GM18951 (cell line): ENCODE measurements around the gene SLAMF7.
A peak's percentile ranks its signal among the peaks of the same experiment; 100 is the strongest.
"Not testable (repeated sequence)": the region's sequence is repeated elsewhere in the genome, so short reads cannot be mapped to it uniquely, and the experiment has no call there.

Source experiments
- POLR2A ChIP-seq: IDR thresholded peaks from 4 replicates; pipeline ENCODE4 v1.6.1; 2011; ENCODE audit warnings: mild to moderate bottlenecking; ENCODE audit not compliant: insufficient read length, insufficient read depth; ENCODE audit errors: extremely low read depth
- in situ Hi-C: fragments of 300-500 bp; cut with MboI; formaldehyde crosslinking; loops from one replicate; pipeline ENCODE4 v1.12.0; 2022; ENCODE audit warnings: low sequenced_read_pairs, mixed read lengths, inconsistent platforms; ENCODE audit not compliant: unreplicated experiment

The SLAMF7 gene

DNA sequence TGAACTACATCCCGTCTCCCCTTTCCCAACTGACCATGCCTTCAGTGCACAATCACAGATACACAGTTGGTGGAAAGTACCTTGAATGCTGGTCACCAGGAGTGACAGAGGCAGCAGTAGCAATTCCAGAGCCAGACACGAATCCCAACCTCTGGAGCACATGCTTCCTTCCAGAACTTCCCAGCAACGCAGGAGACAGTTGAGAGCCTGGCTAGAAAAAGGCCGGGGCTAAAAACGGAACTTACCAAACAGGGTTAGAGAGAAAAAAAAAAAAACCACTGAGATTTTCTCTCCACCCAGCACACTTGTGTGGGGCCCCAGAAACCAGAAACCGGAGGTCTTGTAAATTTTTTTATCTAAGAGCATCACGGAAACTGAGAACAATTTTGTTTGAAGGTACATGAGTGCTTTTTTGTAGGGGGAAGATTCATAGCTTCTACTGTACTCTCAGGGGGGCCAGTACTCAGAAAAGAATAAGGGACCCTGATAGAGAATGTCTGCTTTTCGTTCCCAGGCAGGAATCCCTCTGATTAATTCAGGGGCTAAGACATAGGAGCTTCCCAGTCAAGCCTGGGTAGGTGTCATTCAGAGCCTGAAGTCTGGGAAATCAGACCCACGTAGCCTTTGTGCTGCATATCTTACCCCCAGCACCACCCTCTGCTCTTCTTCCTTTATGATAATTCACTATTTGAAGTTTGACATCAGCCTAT lies 27.3 kb upstream of the SLAMF7 start, which contains the start of gene CD48:
Gene CD48, minus strand, starts transcription at position 221 of the 710 bp plus-strand sequence. Its CDS starts 59 bp downstream, at position 162.
- in situ Hi-C loops, result no loop called here
- peak; percentile 76 for TF ChIP-seq POLR2A

DNA sequence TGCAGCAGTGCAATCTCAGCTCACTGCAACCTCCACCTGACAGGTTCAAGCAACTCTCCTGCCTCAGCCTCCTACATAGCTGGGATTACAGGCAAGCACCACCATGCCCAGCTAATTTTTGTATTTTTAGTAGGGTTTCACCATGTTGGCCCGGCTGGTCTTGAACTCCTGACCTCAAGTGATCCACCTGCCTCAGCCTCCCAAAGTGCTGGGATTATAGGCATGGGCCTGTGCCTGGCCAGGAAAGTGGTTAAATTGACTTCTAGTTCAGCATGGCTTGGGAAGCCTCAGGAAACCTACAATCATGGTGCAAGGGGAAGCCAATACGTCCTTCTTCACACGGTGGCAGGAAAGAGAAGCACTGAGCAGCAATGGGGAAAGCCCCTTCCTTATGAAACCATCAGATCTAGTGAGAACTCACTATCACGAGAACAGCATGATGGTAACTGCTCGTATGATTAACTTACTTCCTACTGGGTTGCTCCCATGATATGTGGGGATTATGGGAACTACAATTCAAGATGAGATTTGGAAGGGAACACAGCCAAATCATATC lies 26.4 kb upstream of the SLAMF7 start:
- in situ Hi-C loops, result not testable (repeated sequence)
- peak; percentile 24 for TF ChIP-seq POLR2A

DNA sequence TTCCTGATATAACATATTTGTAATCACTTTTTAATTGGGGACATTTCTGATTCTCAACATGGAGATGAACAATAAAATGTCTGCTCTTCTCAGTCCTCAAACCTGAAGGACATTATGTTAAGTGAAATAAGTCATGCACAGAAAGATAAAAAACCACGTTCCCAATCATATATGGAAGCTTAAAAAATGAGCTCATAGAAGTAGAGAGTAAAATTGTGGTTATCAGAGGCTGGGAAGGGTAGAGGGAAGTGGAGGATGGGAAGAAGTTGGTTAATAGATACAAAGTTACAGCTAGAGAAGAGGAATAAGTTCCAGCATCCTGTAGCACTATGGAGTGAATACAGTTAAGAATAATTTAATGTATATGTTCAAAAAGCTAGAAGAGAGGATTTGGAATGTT lies 25.9 kb upstream of the SLAMF7 start:
- TF ChIP-seq POLR2A, result no peak
- in situ Hi-C loops, result no loop called here

DNA sequence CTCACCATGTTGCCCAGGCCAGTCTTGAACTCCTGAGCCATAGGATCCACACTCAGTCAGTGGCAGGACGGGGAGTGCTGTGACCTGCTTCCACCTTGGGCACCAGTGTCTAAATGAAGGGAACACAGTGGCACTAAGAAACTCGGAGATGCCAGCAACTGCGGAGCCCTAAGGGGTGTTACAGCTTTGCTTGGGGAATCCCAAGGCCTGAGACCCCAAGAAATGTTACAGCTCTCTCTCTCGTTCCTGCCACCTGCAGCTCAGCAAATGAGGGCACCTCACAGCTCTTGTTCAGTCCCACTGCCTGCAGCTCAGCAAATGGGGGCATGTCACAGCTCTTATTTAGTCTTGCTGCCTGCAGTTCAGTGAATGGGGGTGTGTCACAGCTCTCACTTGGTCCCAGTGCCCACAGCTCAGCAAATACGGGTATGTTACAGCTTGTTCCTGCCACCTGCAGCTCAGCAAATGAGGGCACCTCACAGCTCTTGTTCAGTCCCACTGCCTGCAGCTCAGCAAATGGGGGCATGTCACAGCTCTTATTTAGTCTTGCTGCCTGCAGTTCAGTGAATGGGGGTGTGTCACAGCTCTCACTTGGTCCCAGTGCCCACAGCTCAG lies 24.9 kb upstream of the SLAMF7 start:
- in situ Hi-C loops, result not testable (repeated sequence)

DNA sequence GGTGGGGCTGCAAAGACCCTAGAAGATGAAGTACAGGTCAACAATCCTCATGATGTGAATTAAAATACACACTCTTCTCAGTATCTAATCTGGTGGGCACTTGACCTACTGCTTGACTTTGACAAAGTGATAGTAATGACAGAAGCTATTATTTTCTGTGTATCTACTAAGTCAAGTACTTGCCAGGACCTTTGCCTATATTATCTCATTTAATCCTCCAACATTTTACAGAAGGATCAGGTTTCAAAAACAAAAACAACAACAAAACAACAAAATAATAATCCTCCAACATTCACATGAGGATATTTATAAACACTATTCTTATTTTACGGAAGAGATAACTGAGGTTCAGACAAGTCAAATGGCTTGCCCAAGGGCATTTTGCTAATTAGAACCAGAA lies 23.0 kb upstream of the SLAMF7 start:
- in situ Hi-C loops, result no loop called here
- no peak for TF ChIP-seq POLR2A

DNA sequence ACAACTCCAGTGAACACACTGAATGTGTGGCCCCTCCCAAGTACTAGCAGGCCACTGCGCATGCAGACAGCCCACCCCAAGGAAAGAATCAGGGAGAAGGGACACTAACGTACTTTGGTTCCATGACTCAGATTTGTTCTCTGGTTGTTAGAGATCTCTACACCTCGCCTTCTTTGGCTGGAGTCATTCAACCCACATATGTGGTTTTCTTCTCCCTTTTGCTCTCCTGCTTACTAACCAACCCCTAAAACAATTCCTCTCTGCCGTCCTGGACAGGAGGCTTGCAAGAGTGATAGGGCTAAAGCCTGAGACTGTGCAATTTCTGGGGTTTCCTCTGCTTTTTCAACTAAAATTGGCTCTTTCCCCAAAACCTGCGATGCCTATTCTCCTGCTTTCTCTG lies 21.7 kb upstream of the SLAMF7 start:
- no peak for TF ChIP-seq POLR2A
- in situ Hi-C loops, result no loop called here

DNA sequence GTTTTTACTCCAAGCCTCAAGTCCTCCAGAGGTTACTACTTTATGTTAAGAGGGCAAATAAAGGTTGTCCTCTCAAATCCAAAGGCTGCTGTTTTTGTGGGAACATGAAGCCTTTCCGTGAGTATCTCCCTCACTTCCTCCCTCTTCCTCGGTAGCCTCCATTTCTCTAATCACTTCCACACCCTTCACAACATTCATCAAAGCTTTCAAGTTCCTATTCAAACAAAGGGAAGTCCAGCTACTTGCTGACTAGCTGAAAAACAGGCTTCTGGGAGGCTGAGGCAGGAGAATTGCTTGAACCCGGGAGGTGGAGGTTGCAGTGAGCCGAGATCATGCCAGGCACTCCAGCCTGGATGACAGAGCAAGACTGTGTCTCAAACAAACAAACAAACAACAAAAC lies 20.8 kb upstream of the SLAMF7 start:
- in situ Hi-C loops, result no loop called here
- TF ChIP-seq POLR2A, result no peak

DNA sequence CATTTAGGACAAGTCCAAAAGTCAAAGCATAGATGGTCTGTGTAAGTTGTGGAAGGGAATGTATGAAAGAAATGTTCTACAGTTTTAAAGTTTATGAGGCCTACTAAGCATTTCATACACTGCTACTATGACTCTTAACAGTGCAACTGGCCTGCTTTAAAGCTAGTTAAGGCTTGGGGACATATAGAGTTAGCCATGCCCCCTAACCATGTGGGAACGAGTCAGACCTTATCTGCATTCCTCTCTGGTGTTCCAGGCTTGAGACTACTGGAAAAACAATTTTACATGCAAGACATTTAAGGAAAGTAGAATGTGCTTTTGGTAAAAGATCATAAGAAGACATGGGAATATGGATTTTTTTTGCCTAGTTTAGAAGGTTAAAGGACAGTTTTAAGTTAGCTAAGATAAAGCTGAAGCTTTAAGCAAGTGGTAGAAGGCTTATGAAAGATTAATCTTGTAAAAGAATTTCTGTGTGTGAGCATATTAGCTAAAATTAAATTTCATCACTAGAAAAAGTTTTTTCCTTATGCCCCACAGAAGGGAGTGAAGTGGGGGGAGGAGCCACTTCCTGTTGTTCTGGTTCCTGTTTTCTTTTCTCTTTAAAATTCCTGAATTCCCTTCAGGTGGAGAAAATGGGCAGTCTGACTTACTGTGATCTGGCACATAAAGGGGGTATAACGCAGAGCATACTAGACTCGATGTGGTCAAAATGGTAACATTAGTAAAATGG lies 18.5 kb upstream of the SLAMF7 start:
- TF ChIP-seq POLR2A, result no peak
- in situ Hi-C loops, result loop anchor here (10.0 kb wide), 1 partner anchor 234 kb away; the partner anchor contains the start of gene ITLN2

DNA sequence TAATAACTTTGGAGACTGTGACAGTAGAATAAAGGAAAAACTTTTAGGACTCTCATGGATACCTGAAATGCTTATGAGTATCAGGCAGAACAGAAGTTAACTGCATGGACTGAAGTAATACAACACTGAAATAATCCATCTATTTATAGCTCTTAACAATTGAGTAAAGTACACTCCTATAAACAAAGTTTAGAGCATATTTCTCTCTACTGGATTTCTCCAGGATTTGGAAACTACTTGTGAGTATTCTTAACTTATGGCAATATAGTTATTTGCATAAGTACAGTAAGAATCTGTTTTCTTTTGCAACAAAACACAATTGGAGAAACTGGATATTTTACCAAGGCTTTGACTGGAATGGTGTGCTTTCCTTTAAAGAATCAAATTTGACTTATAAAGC lies 17.6 kb upstream of the SLAMF7 start:
- in situ Hi-C loops, result loop anchor here (10.0 kb wide), 1 partner anchor 233 kb away; the partner anchor contains the start of gene ITLN2
- no peak for TF ChIP-seq POLR2A

DNA sequence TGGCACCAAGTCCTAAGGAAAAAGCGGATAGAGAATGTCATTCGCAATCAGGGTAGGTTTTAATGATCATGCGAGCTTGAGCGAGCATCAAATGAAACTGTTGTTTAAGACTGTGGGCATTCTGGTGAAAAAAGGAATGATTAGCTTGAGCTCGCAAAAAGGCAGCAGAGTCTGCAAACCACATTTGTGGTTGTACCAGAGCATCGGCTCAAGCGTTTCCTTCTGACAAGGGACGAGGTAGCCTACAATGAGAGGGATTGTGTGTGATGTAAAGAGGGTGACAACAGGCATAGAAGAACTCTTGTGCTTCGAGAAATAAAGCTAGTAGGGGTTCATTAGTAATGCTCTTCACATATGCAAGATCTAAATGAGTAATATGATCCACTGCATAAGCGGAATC lies 16.3 kb upstream of the SLAMF7 start:
- TF ChIP-seq POLR2A, result no peak
- in situ Hi-C loops, result loop anchor here (10.0 kb wide), 1 partner anchor 232 kb away; the partner anchor contains the start of gene ITLN2

DNA sequence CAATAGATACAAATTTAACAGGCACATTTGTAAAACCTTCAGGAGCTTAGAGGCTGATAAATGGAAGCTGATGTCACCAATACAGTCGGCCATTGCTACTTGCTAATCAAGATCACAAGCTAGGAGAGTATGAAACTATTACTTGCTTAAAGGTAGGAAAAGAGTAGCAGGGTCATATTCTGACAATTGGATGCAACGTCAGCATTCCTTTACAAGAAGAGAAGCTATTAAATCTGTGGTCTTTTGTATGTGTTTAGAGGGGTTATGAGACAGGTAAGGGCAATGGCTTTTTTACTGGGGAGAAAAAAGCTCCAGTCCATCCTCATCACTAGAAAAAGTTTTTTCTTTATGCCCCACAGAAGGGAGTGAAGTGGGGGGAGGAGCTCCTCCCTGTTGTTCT lies 15.7 kb upstream of the SLAMF7 start:
- in situ Hi-C loops, result loop anchor here (10.0 kb wide), 1 partner anchor 231 kb away; the partner anchor contains the start of gene ITLN2
- no peak for TF ChIP-seq POLR2A

DNA sequence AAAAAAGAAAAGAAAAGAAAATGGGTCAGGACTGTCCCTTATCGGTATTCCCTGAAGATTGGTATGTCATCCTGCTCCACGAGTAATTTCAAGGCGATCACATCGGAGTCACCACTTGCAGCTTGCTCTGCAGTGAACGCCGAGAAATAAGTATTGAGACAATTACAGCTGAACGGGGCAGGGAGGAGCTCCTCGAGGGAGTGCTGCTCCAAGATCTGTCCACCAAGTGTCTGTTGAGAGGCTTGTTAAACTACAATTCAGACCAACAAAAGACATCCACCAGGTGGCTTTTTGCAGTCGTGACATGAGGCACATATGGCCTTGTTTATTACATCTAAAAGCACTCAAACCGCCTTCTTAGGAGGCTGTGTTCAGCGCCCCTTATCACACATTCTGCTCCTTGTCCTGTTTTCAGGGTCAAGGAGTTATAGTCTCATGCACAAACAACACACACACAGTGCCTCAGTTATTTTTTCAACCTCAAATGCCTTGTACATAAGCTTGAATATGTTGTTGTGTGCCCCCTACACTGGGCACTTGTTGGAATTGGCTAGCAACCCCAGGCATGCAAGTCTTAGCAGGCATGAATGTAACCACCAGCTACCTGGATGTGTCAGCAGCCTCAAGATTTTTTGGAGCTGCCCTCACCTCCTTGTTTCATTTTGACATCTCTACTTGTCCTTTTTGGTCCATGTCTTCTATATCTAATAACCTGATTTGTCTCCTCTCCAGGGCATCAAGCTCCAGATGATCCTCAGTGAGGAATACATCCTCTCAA lies 14.4 kb upstream of the SLAMF7 start:
- in situ Hi-C loops, result loop anchor here (10.0 kb wide), 1 partner anchor 230 kb away; the partner anchor contains the start of gene ITLN2
- TF ChIP-seq POLR2A, result no peak

DNA sequence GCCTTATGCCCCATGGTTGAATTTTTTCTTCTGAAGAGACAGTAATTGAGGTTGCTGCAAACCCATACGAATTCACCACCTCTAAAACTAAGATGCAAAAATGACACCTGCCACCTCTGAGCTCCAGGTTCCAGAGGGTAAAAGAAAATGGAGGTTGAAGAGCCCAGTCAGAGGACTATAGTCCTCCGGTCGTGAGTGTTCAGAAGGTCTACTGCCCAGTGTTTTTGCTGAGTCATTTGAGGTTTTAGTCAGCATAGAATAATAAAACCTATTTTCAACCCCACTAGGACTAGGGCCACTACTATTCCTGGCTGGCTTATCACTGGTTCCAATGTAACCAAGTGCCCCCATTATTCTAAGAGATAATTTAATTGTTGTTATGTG lies 12.9 kb upstream of the SLAMF7 start:
- in situ Hi-C loops, result loop anchor here (10.0 kb wide), 1 partner anchor 229 kb away; the partner anchor contains the start of gene ITLN2

More for the DNA sequence above, 12.9 kb upstream of the SLAMF7 start:
- no peak for TF ChIP-seq POLR2A
